ENCODE measurements around the gene SLC2A10.

The SLC2A10 gene

GRCh38 chr20:46775806-46776205 is 66.4 kb downstream of the SLC2A10 start:
- in situ Hi-C loops (cut with MboI; ENCODE audit: low pct_unique_long_range_greater_than_20kb, low sequenced_read_pairs, unreplicated experiment) = no loop called here
- no peak for TF ChIP-seq CTCF (IDR thresholded peaks at IDR 0.05; ENCODE audit: extremely low read depth, insufficient read depth, missing control alignments)
- DNase-seq (ENCODE audit: low spot score) = no peak

- TF ChIP-seq CTCF (IDR thresholded peaks at IDR 0.05; ENCODE audit: extremely low read depth, insufficient read depth, missing control alignments) = no peak
- no peak for DNase-seq (ENCODE audit: low spot score)
- in situ Hi-C loops (cut with MboI; ENCODE audit: low pct_unique_long_range_greater_than_20kb, low sequenced_read_pairs, unreplicated experiment) = no loop called here
These were observed 67.9 kb downstream of the SLC2A10 start for GRCh38 chr20:46777331-46777730.

GRCh38 chr20:46779831-46780230 is 70.4 kb downstream of the SLC2A10 start:
- in situ Hi-C loops (cut with MboI; ENCODE audit: low pct_unique_long_range_greater_than_20kb, low sequenced_read_pairs, unreplicated experiment) = no loop called here
- no peak for TF ChIP-seq CTCF (IDR thresholded peaks at IDR 0.05; ENCODE audit: extremely low read depth, insufficient read depth, missing control alignments)
- no peak for DNase-seq (ENCODE audit: low spot score)

GRCh38 chr20:46784436-46785127 is 75.1 kb downstream of the SLC2A10 start:
- in situ Hi-C loops (cut with MboI; ENCODE audit: low pct_unique_long_range_greater_than_20kb, low sequenced_read_pairs, unreplicated experiment) = no loop called here
- no peak for TF ChIP-seq CTCF (IDR thresholded peaks at IDR 0.05; ENCODE audit: extremely low read depth, insufficient read depth, missing control alignments)
- DNase-seq (ENCODE audit: low spot score) = no peak
